K562 (cell line): ENCODE data around the gene VCAN. TPM values are rescaled to one million over a fixed set of nuclear protein-coding genes. Genes with fewer than 3 reads are reported as not detected.

ENCODE experiments used
- ATAC-seq: fragments of 200-7000 bp; cut with Tn5 transposase; 3 replicates; pipeline ENCODE4 v1.9.1; 2020; ENCODE audit warnings: moderate library complexity
- BruUV-seq: library from RNA; stranded (reverse); fragments of 400-500 nt; replicated peaks from 2 replicates; lab custom pipeline; 2021; lab: Mats Ljungman, UMichigan
- CTCF ChIA-PET: fragments of 300-600 bp; formaldehyde crosslinking; extraction: SDS; loops from one replicate; lab custom pipeline; 2021; ENCODE audit warnings: low intra/inter-chr PET ratio; lab: Yijun Ruan, JAX
- POLR2A ChIA-PET: fragments of 300-600, 350-650 bp; sonication (Branson Sonifier 250); formaldehyde crosslinking; extraction: SDS; loops from one replicate; lab custom pipeline; 2021; ENCODE audit warnings: antibody characterized with exemption, inconsistent platforms; lab: Yijun Ruan, JAX
- DNase-seq, 4 experiments: peaks; one replicate each; pipeline versions ENCODE4 v3.0.0 to v3.0.0-alpha.2; 2011 to 2018; ENCODE audit warnings: low spot score in 3 of 4, mixed read lengths in 3 of 4; ENCODE audit errors: extremely low read depth in 1 of 4
- FAIRE-seq: peaks from 2 replicates; lab custom pipeline; 2011; peaks lifted over from hg19 to GRCh38; lab: Jason Lieb, UNC
- H2AFZ ChIP-seq: 2 replicates; pipeline ENCODE4 v1.6.0; 2011; ENCODE audit warnings: low read depth, low read length, control low read depth, inconsistent platforms
- H3K27ac ChIP-seq: fragments of 200-600 bp; 3 replicates; pipeline ENCODE4 v1.8.0; 2011; ENCODE audit warnings: low read depth, mild to moderate bottlenecking, control low read depth, inconsistent platforms, low read length, moderate library complexity, mixed read lengths; ENCODE audit errors: extremely low read depth
- H3K27me3 ChIP-seq, 2 experiments: fragments of 300-600 bp in 1 of 2; 2 replicates in 1 of 2; 3 replicates in 1 of 2; pipeline versions ENCODE4 v1.6.0 to v1.8.0; 2011; ENCODE audit warnings: inconsistent platforms in 2 of 2, low read length in 2 of 2, mild to moderate bottlenecking in 1 of 2, mixed read lengths in 1 of 2, moderate library complexity in 1 of 2; ENCODE audit not compliant: control insufficient read depth in 2 of 2, insufficient read depth in 2 of 2
- H3K36me3 ChIP-seq: fragments of 300-600 bp; 3 replicates; pipeline ENCODE4 v1.8.0; 2011; ENCODE audit warnings: mild to moderate bottlenecking, low read length, inconsistent platforms; ENCODE audit not compliant: control insufficient read depth, insufficient read depth
- H3K4me1 ChIP-seq, 2 experiments: fragments of 200-600 bp in 1 of 2; replicated peaks in 1 of 2; 2 replicates in 1 of 2; 3 replicates in 1 of 2; pipeline versions ENCODE4 v1.5.1 to v1.8.0; 2011; ENCODE audit warnings: inconsistent platforms in 2 of 2, low read length in 2 of 2, mild to moderate bottlenecking in 1 of 2, mixed read lengths in 1 of 2, moderate library complexity in 1 of 2; ENCODE audit not compliant: control insufficient read depth in 2 of 2, insufficient read depth in 2 of 2
- H3K4me2 ChIP-seq: 2 replicates; pipeline ENCODE4 v1.6.1; 2011; ENCODE audit warnings: low read length, control low read depth, inconsistent platforms, mixed read lengths; ENCODE audit not compliant: insufficient read depth
- H3K4me3 ChIP-seq: fragments of 200-600 bp; sonication (generic), shearing (Covaris generic); 2 replicates; pipeline ENCODE4 v1.5.1; 2016; ENCODE audit warnings: control low read depth, inconsistent platforms
- H3K79me2 ChIP-seq: fragments of 200-600 bp; 3 replicates; pipeline ENCODE4 v1.8.0; 2011; ENCODE audit warnings: low read length, inconsistent platforms; ENCODE audit not compliant: control insufficient read depth, insufficient read depth
- H3K9ac ChIP-seq, 2 experiments: 2 replicates each; pipeline versions ENCODE4 v1.6.0 to v1.6.1; 2011; ENCODE audit warnings: low read depth in 2 of 2, low read length in 2 of 2, control low read depth in 1 of 2, inconsistent platforms in 1 of 2, mild to moderate bottlenecking in 1 of 2, mixed read lengths in 1 of 2; ENCODE audit not compliant: insufficient read depth in 1 of 2
- H3K9me1 ChIP-seq: one replicate; pipeline ENCODE4 v1.6.0; 2011; ENCODE audit warnings: inconsistent platforms, mild to moderate bottlenecking, low read length, moderate library complexity; ENCODE audit not compliant: control insufficient read depth, insufficient read depth
- H3K9me3 ChIP-seq: replicated peaks from 2 replicates; pipeline ENCODE4 v1.5.1; 2011; ENCODE audit warnings: low read depth, low read length, inconsistent platforms; ENCODE audit not compliant: control insufficient read depth, insufficient read depth
- H4K20me1 ChIP-seq: replicated peaks from 2 replicates; pipeline ENCODE4 v1.6.1; 2011; ENCODE audit warnings: low read length, inconsistent platforms, mixed read lengths; ENCODE audit not compliant: control insufficient read depth, insufficient read depth
- DLX4 ChIP-seq: fragments of 250-450 bp; sonication (Bioruptor Pico); IDR thresholded peaks from 2 replicates; pipeline ENCODE4 v1.6.1; 2021; ENCODE audit warnings: mild to moderate bottlenecking
- MBD1 ChIP-seq: fragments of 250-450 bp; sonication (Bioruptor Pico); IDR thresholded peaks from 2 replicates; pipeline ENCODE4 v1.8.0; 2022; ENCODE audit warnings: inconsistent platforms
- MIER1 ChIP-seq: fragments of 450-650 bp; IDR thresholded peaks from 2 replicates; pipeline ENCODE4 v1.6.1; 2016; ENCODE audit warnings: antibody characterized with exemption, mild to moderate bottlenecking, low read depth
- TARDBP ChIP-seq: fragments of 450-650 bp; IDR thresholded peaks from 2 replicates; pipeline ENCODE4 v1.6.1; 2016
- TSHZ1 ChIP-seq: fragments of 250-450 bp; sonication (Bioruptor Pico); IDR thresholded peaks from 2 replicates; pipeline ENCODE4 v1.4.0; 2020; ENCODE audit warnings: mild to moderate bottlenecking, moderate library complexity
- ZBTB49 ChIP-seq: sonication (generic); formaldehyde crosslinking; IDR thresholded peaks from 2 replicates; pipeline ENCODE4 v1.8.0; 2022; ENCODE audit warnings: missing genetic modification reagents, mild to moderate bottlenecking, borderline replicate concordance
- ZNF277 ChIP-seq: fragments of 250-450 bp; sonication (Bioruptor Pico); IDR thresholded peaks from 2 replicates; pipeline ENCODE4 v1.8.0; 2022; ENCODE audit warnings: inconsistent platforms, mild to moderate bottlenecking, moderate library complexity, borderline replicate concordance
- ZNF696 ChIP-seq: fragments of 250-450 bp; sonication (Bioruptor Pico); conservative IDR thresholded peaks from 2 replicates; pipeline ENCODE4 v1.4.0; 2020; ENCODE audit warnings: mild to moderate bottlenecking, moderate library complexity
- WGBS: fragments of 100-300 bp; shearing (Covaris generic); methylation state at CpG from one replicate; pipeline ENCODE4 v1.1.6; 2016; ENCODE audit warnings: low coverage, mixed read lengths; ENCODE audit not compliant: insufficient coverage; ENCODE audit errors: missing lambda C conversion rate; 5-methylcytosine and 5-hydroxymethylcytosine counted together
- in situ Hi-C: fragments of 300-500 bp; cut with MboI; formaldehyde crosslinking; loops from 4 replicates; pipeline ENCODE4 v1.15.0; 2018; ENCODE audit warnings: inconsistent platforms, mixed read lengths
- intact Hi-C: fragments of 100-400 bp; cut with micrococcal nuclease; formaldehyde crosslinking; loops from 2 replicates; pipeline ENCODE4 v1.14.2; 2022
- polyA plus RNA-seq, 8 experiments: library from polyadenylated mRNA; depleted of rRNA in 4 of 8; stranded (reverse) in 5 of 8; unstranded in 3 of 8; fragments of >200 nt; fragmentation: Nextera tagmentation in 2 of 8; fragmentation: Illumina TruSeq in 1 of 8; extraction: Ambion mirVana in 2 of 8; extraction: Trizol in 1 of 8; gene quantifications; 2 replicates each; pipeline versions ENCODE4 v1.2.1 to v1.2.3, GENCODE V29; 2011 to 2014; ENCODE audit warnings: inconsistent platforms in 1 of 8, missing spikeins in 1 of 8
- total RNA-seq, 7 experiments: library from RNA; depleted of rRNA in 6 of 7; stranded (reverse); fragments of >200 nt in 6 of 7; fragmentation: Illumina TruSeq in 2 of 7; extraction: Trizol in 2 of 7; gene quantifications; 2 replicates each; pipeline versions ENCODE4 v1.2.1 to v1.2.3, GENCODE V29; 2011 to 2021; ENCODE audit warnings: low replicate concordance in 1 of 7

Gene VCAN
- total and polyA plus RNA-seq, 9 of the 15 experiments (the other 6 are each of a cell fraction or from before 2014, with no cell fraction given), result 0.01 to 0.33 (median 0.05) TPM

GRCh38 chr5:83494666-83495065 lies 23.1 kb downstream of the VCAN start (continued):
- no peak for TF ChIP-seq ZBTB49 (CRISPR knock-in tag)
- no peak for TF ChIP-seq MIER1
- no peak for TF ChIP-seq ZNF696
- no peak for TF ChIP-seq ZNF277

- no TSS peak for BruUV-seq
- Histone ChIP-seq H4K20me1 (no peaks in the 10 kb centered on the region), H3K4me3 (no peak overlapping the region), H3K9me1 (no peaks in the 10 kb centered on the region)
- ATAC-seq (no peak), FAIRE-seq (no peak)
- in situ Hi-C loops, result no loop called here
- TF ChIP-seq TSHZ1 (CRISPR knock-in tag), result no peak
- TF ChIP-seq DLX4, result no peak
- no peak for TF ChIP-seq TARDBP
- TF ChIP-seq MBD1 (CRISPR knock-in tag), result no peak
- TF ChIP-seq, all 486 proteins: peak for 0
- 0% methylated on average over 2 of the region's 2 CpGs for WGBS
- CTCF ChIA-PET, result no interaction called here
- no peaks in the 10 kb centered on the region for H3K36me3 ChIP-seq
- H3K79me2 ChIP-seq, result no peaks in the 10 kb centered on the region
- peaks cover 0 to 3% of the 10 kb centered on the region in 2 experiments; a peak in 2 of 5 replicates for H3K27me3 ChIP-seq
- H3K4me2 ChIP-seq, result no peak overlapping the region
- no peak for DNase-seq
- no peak overlapping the region for H3K27ac ChIP-seq
- POLR2A ChIA-PET, result no interaction called here
- H3K9me3 ChIP-seq, result no peaks in the 10 kb centered on the region
- intact Hi-C loops, result no loop called here
- H3K4me1 ChIP-seq, result no peaks in the 10 kb centered on the region; a peak in 1 of 5 replicates
- H3K9ac ChIP-seq, result no peak overlapping the region
- H2AFZ ChIP-seq, result no peak overlapping the region
These were observed 25.1 kb downstream of the VCAN start for GRCh38 chr5:83496626-83497025.
